Measurements from ENCODE around the gene ASCC1. TPM values are rescaled to one million over a fixed set of nuclear protein-coding genes. Genes with fewer than 3 reads are reported as not detected.

The ASCC1 gene
- total RNA-seq, 1 donor from 2014 or later: 49.5 TPM

DNA sequence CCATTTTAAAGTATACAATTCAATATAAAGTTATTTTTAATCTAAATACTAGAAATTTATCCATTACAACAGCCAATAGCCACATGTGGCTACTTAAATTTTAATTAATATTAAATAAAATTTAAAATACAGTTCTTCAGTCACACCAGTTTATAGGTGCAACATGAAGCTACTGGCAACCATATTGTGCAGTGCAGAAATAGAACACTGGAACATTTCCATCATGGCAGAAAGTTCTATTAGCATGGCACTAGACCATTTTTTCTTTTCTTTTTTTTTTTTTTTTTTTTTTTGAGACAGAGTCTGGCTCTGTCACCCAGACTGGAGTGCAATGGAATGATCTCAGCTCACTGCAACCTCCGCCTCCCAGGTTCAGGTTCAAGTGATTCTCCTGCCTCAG lies 5.2 kb upstream of the ASCC1 start:
- no peak overlapping the region for H3K27ac ChIP-seq
- no peaks in the 10 kb centered on the region for H3K27me3 Mint-ChIP-seq (ENCODE audit: insufficient read depth, low read depth)
- no peak overlapping the region for H3K4me2 ChIP-seq
- H4K20me1 ChIP-seq (ENCODE audit: low read depth): peaks cover 29% of the 10 kb centered on the region
- H2AFZ ChIP-seq (replicated peaks): no peak overlapping the region
- TF ChIP-seq EZH2phosphoT487 (IDR thresholded peaks at IDR 0.05) (no peak), EZH2 (IDR thresholded peaks at IDR 0.05) (no peak)
- TF ChIP-seq, protein P1, sequence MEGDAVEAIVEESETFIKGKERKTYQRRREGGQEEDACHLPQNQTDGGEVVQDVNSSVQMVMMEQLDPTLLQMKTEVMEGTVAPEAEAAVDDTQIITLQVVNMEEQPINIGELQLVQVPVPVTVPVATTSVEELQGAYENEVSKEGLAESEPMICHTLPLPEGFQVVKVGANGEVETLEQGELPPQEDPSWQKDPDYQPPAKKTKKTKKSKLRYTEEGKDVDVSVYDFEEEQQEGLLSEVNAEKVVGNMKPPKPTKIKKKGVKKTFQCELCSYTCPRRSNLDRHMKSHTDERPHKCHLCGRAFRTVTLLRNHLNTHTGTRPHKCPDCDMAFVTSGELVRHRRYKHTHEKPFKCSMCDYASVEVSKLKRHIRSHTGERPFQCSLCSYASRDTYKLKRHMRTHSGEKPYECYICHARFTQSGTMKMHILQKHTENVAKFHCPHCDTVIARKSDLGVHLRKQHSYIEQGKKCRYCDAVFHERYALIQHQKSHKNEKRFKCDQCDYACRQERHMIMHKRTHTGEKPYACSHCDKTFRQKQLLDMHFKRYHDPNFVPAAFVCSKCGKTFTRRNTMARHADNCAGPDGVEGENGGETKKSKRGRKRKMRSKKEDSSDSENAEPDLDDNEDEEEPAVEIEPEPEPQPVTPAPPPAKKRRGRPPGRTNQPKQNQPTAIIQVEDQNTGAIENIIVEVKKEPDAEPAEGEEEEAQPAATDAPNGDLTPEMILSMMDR (IDR thresholded peaks at IDR 0.05): no peak
- no peak overlapping the region for H3K4me3 ChIP-seq
- H3K4me3 Mint-ChIP-seq: no peak overlapping the region
- H3K9ac ChIP-seq: no peak overlapping the region
- H3K27me3 ChIP-seq: no peaks in the 10 kb centered on the region
- no peaks in the 10 kb centered on the region for H3K9me3 Mint-ChIP-seq
- no peaks in the 10 kb centered on the region for H3K36me3 ChIP-seq
- peaks cover 5% of the 10 kb centered on the region for H3K4me1 ChIP-seq
- H3K79me2 ChIP-seq (ENCODE audit: low read depth): peaks cover 85% of the 10 kb centered on the region
- peaks cover 4% of the 10 kb centered on the region for H3K36me3 Mint-ChIP-seq
- DNase-seq (ENCODE audit: low spot score): no peak
- no peak overlapping the region for H3K27ac Mint-ChIP-seq
- peaks cover 37% of the 10 kb centered on the region for H3F3A ChIP-seq (ENCODE audit: low read depth)
- H3K9me3 ChIP-seq (ENCODE audit: low read depth): no peaks in the 10 kb centered on the region
- H3K4me1 Mint-ChIP-seq: peaks cover 20% of the 10 kb centered on the region

DNA sequence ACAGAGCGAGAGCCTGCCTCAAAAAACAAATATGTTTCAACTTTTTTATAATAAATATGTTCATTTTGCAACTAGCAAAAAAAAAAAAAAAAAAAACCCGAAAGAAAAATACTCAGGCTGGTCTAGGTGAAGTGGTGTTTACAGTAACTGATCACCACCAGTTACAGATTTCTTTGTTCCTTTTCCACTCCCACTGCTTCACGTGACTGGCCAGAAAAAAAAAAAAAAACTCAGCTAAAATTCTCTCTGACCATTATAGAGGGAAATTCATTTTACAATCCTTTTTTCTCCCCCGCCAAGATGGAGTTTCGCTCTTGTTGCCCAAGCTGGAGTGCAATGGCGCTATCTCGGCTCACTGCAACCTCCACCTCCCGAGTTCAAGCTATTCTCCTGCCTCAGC lies 4.6 kb upstream of the ASCC1 start:
- H3K9me3 ChIP-seq (ENCODE audit: low read depth): no peaks in the 10 kb centered on the region
- H3F3A ChIP-seq (ENCODE audit: low read depth): peaks cover 42% of the 10 kb centered on the region
- H3K4me3 Mint-ChIP-seq: no peak overlapping the region
- no peak overlapping the region for H3K9ac ChIP-seq
- H2AFZ ChIP-seq (replicated peaks): no peak overlapping the region
- peaks cover 79% of the 10 kb centered on the region for H3K79me2 ChIP-seq (ENCODE audit: low read depth)
- H3K27me3 Mint-ChIP-seq (ENCODE audit: insufficient read depth, low read depth): no peaks in the 10 kb centered on the region
- TF ChIP-seq EZH2phosphoT487 (IDR thresholded peaks at IDR 0.05) (no peak), EZH2 (IDR thresholded peaks at IDR 0.05) (no peak)
- TF ChIP-seq, protein P1 (IDR thresholded peaks at IDR 0.05): no peak
- no peaks in the 10 kb centered on the region for H3K9me3 Mint-ChIP-seq
- no peak overlapping the region for H3K27ac ChIP-seq
- H3K36me3 ChIP-seq: no peaks in the 10 kb centered on the region
- H3K4me2 ChIP-seq: no peak overlapping the region
- H3K27ac Mint-ChIP-seq: no peak overlapping the region
- H3K4me3 ChIP-seq: no peak overlapping the region
- peaks cover 5% of the 10 kb centered on the region for H3K4me1 ChIP-seq
- peaks cover 29% of the 10 kb centered on the region for H4K20me1 ChIP-seq (ENCODE audit: low read depth)
- H3K27me3 ChIP-seq: no peaks in the 10 kb centered on the region
- H3K36me3 Mint-ChIP-seq: peaks cover 4% of the 10 kb centered on the region
- peaks cover 21% of the 10 kb centered on the region for H3K4me1 Mint-ChIP-seq
- no peak for DNase-seq (ENCODE audit: low spot score)

GRCh38 chr10:72219235-72219814 lies 3.2 kb upstream of the ASCC1 start:
- Histone ChIP-seq H3K9ac (no peak overlapping the region), H3K27me3 (no peaks in the 10 kb centered on the region), H3K36me3 (no peaks in the 10 kb centered on the region), H3K9me3 (ENCODE audit: low read depth) (no peaks in the 10 kb centered on the region), H3K79me2 (ENCODE audit: low read depth) (peaks cover 79% of the 10 kb centered on the region), H3K4me2 (no peak overlapping the region), H3F3A (ENCODE audit: low read depth) (peaks cover 45% of the 10 kb centered on the region), H4K20me1 (ENCODE audit: low read depth) (peaks cover 29% of the 10 kb centered on the region), H3K4me3 (no peak overlapping the region), H2AFZ (replicated peaks) (no peak overlapping the region), H3K27ac (peak overlapping the region; percentile 71), H3K4me1 (peaks cover 10% of the 10 kb centered on the region)
- TF ChIP-seq EZH2phosphoT487 (IDR thresholded peaks at IDR 0.05): no peak
- TF ChIP-seq, protein P1 (IDR thresholded peaks at IDR 0.05): no peak
- TF ChIP-seq EZH2 (IDR thresholded peaks at IDR 0.05): no peak
- Mint-ChIP-seq H3K27me3 (ENCODE audit: insufficient read depth, low read depth) (no peaks in the 10 kb centered on the region), H3K27ac (no peak overlapping the region), H3K4me3 (no peak overlapping the region), H3K36me3 (peaks cover 1% of the 10 kb centered on the region), H3K9me3 (no peaks in the 10 kb centered on the region), H3K4me1 (peaks cover 30% of the 10 kb centered on the region)
- DNase-seq (ENCODE audit: low spot score): no peak

All from neural progenitor cell (in vitro differentiated cells).